Astrocyte of the cerebellum (primary cell): ENCODE results near the gene IL24.

Experiments used
- DNase-seq: peaks from one replicate; pipeline ENCODE4 v3.0.0-alpha.2; 2011; ENCODE audit warnings: low read depth
- H3K4me3 ChIP-seq: 2 replicates; pipeline ENCODE4 v1.5.1; 2011; ENCODE audit warnings: mild to moderate bottlenecking, low read depth, low read length, moderate library complexity
- in situ Hi-C: cut with HindIII; loops from 2 replicates; pipeline ENCODE4 v1.10.0; 2017; ENCODE audit warnings: low sequenced_read_pairs
- TF ChIP-seq, protein P1 (sequence below): IDR thresholded peaks from 2 replicates; pipeline ENCODE4 v1.5.1; 2012; ENCODE audit warnings: low read length, low read depth, moderate library complexity, mild to moderate bottlenecking; ENCODE audit errors: missing control alignments

Gene IL24

GRCh38 chr1:206899717-206900116 lies 2.5 kb downstream of the IL24 start:
- H3K4me3 ChIP-seq, result no peak overlapping the region
- in situ Hi-C loops, result loop anchor here (25.0 kb wide), 1 partner anchor 162 kb away; no protein-coding TSS in a partner anchor
- no peak for DNase-seq
- TF ChIP-seq, protein P1, sequence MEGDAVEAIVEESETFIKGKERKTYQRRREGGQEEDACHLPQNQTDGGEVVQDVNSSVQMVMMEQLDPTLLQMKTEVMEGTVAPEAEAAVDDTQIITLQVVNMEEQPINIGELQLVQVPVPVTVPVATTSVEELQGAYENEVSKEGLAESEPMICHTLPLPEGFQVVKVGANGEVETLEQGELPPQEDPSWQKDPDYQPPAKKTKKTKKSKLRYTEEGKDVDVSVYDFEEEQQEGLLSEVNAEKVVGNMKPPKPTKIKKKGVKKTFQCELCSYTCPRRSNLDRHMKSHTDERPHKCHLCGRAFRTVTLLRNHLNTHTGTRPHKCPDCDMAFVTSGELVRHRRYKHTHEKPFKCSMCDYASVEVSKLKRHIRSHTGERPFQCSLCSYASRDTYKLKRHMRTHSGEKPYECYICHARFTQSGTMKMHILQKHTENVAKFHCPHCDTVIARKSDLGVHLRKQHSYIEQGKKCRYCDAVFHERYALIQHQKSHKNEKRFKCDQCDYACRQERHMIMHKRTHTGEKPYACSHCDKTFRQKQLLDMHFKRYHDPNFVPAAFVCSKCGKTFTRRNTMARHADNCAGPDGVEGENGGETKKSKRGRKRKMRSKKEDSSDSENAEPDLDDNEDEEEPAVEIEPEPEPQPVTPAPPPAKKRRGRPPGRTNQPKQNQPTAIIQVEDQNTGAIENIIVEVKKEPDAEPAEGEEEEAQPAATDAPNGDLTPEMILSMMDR, result no peak

GRCh38 chr1:206900149-206900548 lies 2.9 kb downstream of the IL24 start:
- TF ChIP-seq, protein P1, result no peak
- in situ Hi-C loops, result loop anchor here (25.0 kb wide), 1 partner anchor 163 kb away; no protein-coding TSS in a partner anchor

GRCh38 chr1:206901944-206902343 lies 4.7 kb downstream of the IL24 start:
- DNase-seq, result no peak
- TF ChIP-seq, protein P1, result no peak
- H3K4me3 ChIP-seq, result no peak overlapping the region
- in situ Hi-C loops, result loop anchor here (25.0 kb wide), 1 partner anchor 165 kb away; no protein-coding TSS in a partner anchor

More at GRCh38 chr1:206900149-206900548, 2.9 kb downstream of the IL24 start:
- H3K4me3 ChIP-seq, result no peak overlapping the region
- no peak for DNase-seq

DNA sequence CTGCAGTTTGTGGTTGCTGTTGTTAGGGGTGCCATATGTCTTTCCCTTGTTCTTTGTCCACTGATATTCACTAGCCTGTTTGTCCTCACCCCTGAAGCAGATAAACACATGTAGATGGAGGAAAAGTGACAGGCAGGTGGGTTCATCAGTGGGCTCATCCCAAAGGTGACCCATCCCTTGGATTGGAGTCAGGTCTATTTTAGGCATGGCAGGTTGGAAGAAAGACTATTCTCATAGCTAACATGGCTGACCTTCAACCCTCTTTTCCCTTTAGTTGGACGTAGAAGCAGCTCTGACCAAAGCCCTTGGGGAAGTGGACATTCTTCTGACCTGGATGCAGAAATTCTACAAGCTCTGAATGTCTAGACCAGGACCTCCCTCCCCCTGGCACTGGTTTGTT lies 5.5 kb downstream of the IL24 start:
- TF ChIP-seq, protein P1, result no peak
- no peak overlapping the region for H3K4me3 ChIP-seq
- in situ Hi-C loops, result loop anchor here (25.0 kb wide), 1 partner anchor 165 kb away; no protein-coding TSS in a partner anchor
- DNase-seq, result no peak

DNA sequence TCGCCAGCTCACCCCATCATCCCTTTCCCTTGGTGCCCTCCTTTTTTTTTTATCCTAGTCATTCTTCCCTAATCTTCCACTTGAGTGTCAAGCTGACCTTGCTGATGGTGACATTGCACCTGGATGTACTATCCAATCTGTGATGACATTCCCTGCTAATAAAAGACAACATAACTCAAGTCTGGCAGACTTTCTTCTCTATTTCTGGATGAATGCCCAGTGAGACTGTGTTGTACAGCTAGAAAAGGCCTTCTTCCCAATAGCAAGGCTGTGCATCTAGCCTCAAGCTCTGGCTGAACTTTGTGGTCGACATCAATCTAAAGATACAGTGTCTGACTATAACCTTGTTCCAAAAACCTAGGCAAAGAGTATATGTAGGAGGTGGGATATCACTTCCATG lies 6.4 kb downstream of the IL24 start:
- TF ChIP-seq, protein P1, result no peak
- in situ Hi-C loops, result loop anchor here (25.0 kb wide), 1 partner anchor 166 kb away; no protein-coding TSS in a partner anchor
- no peak for DNase-seq
- no peak overlapping the region for H3K4me3 ChIP-seq

- DNase-seq, result no peak
- in situ Hi-C loops, result loop anchor here (25.0 kb wide), 1 partner anchor 167 kb away; no protein-coding TSS in a partner anchor
- H3K4me3 ChIP-seq, result no peak overlapping the region
- TF ChIP-seq, protein P1, result no peak
Observed at GRCh38 chr1:206904423-206905142, 7.3 kb downstream of the IL24 start.
